ENCODE results near the gene PPP1R13L.
"Not testable (repeated sequence)": the region's sequence is repeated elsewhere in the genome, so short reads cannot be mapped to it uniquely, and the experiment has no call there.

PPP1R13L gene

GRCh38 chr19:45404557-45405434 is at the start of gene PPP1R13L:
Gene PPP1R13L (minus strand): TSS chr19:45405069. CDS start chr19:45398318, 6,751 bp downstream.
- no peak for DNase-seq (ENCODE audit: low read depth in 2 of 2)

GRCh38 chr19:45451850-45452387 is 47.0 kb upstream of the PPP1R13L start:
- DNase-seq (ENCODE audit: low read depth in 2 of 2) = no peak

GRCh38 chr19:45451131-45451849 is 46.4 kb upstream of the PPP1R13L start:
- peak; percentile 42 to 43 for DNase-seq (ENCODE audit: low read depth in 2 of 2)

GRCh38 chr19:45450012-45450333 is 45.1 kb upstream of the PPP1R13L start:
- DNase-seq (ENCODE audit: low read depth in 2 of 2) = no peak

DNA sequence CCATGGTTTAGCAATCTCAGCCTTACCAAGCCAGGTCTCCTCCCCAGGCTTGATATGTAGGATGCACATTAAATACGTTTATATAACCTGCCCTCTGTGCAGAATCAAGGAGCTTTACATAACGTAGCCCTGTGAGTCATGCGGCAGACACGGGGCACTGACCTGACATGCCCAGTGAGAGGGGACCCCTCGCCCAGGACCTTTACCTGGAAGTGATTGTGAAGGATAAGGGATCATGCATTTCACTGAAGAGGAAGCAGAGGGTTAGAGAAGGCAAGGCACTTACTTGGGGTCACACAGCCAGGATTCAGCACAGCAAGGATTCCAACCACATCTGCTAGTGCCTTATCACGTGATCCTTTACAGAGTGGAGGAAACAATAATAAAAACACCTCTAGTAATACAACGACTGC is 44.0 kb upstream of the PPP1R13L start:
- no peak for DNase-seq (ENCODE audit: low read depth in 2 of 2)

GRCh38 chr19:45448425-45448756 is 43.5 kb upstream of the PPP1R13L start:
- DNase-seq (ENCODE audit: low read depth in 2 of 2) = no peak

DNA sequence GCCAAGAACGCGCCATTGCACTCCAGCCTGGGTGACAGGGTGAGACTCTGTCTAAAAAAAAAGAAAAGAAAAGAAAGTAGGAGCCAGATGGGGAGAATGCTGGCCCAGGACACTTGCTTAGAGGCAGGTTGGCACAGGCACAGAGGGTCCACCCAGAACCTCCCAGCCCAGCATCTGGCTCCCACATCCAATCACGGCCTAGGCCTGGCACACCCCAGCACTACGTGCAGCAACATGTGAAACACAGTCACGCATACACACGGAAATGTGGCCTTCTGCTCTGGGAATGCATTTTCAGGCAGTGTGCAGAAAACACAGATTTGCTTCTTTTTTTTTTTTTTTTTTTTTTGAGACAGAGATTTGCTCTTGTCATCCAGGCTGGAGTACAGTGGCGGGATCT is 42.1 kb upstream of the PPP1R13L start:
- DNase-seq (ENCODE audit: low read depth in 2 of 2) = no peak

DNA sequence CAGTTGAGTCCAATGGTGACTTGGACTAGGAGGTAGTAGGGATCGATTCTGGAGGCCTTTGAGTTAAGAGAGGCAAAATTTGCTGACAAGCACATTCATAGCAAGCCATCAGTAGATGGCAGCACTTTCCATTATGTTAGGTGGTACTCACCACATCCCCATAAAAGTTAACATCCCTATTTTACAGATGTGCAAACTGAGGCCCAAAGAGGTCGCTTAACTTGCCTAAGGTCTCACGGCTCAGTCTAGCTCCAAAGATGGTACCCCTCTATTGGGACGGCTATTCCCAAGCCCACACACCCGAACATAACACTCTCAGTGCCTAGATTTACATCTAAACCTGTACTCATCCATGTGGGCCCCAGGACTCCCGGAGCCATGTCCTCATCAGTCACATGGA is 41.4 kb upstream of the PPP1R13L start:
- no peak for DNase-seq (ENCODE audit: low read depth in 2 of 2)

- DNase-seq (ENCODE audit: low read depth in 2 of 2) = no peak
These were observed 40.3 kb upstream of the PPP1R13L start for GRCh38 chr19:45445139-45445538.

DNA sequence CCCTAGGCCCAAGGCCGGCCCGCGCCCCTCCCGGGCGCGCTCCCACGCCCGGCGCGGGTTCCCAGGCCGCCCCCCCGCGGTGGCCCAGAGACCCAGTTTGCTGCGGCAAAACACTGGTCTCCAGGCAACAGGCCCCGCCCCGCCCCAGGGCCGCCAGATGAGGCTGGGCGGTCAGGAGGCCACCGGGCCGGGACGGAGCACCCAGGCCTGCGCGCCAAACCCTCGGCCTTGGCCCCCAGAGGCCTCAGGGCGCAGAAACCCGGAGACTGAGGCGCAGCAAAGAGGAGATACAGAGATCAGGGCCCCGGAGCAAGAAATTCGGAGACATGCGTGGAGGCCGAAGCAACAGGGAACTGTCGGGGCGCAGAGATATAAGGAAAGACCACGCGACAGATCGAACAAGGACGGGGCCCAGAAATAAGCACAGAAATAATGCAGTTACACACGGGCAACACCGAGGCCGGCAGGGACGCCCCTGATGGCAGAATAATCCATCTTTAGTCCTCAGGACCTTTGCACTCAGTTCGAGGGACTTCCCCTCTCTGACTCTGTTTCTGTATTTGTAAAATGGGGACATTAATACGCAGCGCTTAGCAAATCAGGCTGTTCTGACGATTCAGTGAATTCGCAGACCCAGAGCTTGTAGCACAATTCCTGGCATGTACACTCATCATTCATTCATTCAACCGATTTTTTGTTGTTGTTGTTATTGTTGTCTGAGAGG is 39.6 kb upstream of the PPP1R13L start:
- peak; percentile 56 to 79 for DNase-seq (ENCODE audit: low read depth in 2 of 2)

DNA sequence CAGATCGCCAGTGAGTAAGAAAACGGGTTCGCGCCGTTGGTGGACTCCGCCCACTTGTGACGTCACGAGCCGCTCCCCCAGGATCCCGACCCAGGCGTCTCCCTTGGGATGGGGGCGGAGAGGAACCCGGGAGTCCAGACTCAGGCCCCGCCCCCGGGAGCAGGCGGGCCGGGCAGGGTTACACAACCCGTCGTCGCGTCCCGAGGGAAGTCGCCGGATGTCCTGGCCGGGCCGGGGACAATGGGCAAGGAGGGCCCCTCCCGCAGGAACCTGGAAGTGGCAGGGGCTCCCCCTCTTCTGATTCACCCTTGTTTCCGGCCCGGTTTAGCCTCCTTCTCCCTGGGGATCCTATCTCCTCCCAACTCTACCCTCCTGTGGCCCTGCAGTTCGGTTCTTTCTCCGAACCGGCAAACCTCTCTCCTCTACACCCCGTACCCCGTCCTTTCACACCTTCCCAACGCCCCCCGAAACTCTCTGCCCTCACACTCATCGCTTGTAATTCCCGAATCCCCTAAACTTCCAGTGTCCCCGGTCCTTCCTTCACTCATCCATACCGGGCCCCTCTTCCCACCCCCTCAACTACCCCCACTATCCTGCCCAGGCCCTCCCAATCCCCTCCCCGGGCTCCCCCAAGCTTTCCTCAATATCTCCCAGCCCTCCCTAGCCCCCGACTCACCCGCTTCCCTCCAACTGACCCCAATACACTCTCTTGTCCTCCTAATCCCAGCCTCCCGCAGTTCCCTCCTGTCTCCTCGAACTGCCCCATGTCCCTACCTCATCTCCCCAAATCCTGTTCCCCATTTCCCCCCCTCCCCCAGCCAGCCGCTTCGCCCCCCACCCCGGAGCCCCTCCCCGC is 38.8 kb upstream of the PPP1R13L start:
- peak in 1 of 2 donors; percentile 50 for DNase-seq (ENCODE audit: low read depth in 2 of 2)

DNA sequence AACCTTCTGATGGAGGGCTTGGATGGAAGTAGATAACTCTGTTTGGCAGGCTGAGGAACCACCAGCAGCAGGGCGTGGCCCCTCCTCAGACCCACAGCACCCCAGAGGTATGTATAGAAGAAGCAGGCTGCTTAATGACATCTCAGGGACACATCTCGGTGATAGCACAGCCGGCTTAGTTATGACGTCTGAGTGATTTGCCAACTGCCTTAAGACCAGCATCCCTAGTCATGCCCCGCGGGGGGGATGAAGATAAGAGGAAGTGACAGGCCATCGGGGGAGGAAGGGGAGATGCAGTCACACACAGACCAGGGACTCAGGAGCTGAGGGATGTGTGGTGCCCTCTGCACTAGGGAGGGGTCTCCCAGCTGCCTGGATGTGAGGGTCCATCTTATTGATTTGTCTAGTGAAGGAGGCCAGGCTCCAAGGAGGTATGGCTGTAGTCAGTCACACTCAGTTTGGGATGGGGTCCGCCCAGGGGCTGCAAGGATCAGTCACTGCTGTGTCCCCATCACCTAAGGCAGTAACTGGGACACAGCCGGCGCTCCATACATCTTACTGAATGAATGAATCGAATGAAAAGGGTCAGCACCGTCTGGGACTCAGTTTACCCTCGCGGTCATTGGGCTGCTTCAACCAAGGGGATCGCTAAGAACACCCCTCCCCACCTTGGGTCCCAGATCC is 38.1 kb upstream of the PPP1R13L start:
- peak in 1 of 2 donors; percentile 37 for DNase-seq (ENCODE audit: low read depth in 2 of 2)

- DNase-seq (ENCODE audit: low read depth in 2 of 2) = no peak
These were observed 37.5 kb upstream of the PPP1R13L start for GRCh38 chr19:45442408-45442777.

DNA sequence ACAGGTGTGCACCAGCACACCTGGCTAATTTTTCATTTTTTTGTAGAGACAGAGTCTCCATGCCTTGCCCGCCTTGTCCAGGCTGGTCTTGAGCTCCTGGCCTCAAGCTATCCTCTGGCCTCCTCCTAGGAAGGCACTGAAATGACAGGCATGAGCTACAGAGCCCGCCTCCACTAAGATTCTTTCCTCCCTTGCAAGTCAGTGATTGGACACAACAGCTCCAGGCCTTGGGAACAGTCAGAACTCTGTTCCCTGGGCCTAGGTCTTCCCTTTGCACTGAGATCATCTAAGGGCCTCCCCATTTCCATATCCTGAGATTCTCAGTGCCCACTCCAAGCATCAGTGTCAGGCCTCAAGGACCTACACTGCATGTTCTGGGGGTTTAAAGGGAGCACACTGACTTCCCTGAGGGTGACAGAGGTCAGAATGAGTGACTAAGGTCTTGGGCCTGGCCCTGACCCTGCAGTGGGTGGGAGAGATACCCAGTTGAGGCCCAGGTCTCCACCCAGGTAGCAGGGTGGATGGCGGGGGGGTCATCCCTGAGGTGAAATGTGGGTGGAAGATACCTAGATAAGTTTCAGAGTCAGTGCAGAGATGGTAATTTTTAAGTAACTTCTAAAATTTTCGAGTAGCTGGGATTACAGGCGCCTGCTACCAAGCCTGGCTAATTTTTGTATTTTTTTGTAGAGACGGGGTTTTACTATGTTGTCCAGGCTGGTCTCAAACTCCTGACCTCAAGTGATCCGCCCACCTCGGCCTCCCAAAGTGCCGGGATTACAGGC is 36.2 kb upstream of the PPP1R13L start:
- no peak for DNase-seq (ENCODE audit: low read depth in 2 of 2)

- DNase-seq (ENCODE audit: low read depth in 2 of 2) = no peak
These were observed 35.4 kb upstream of the PPP1R13L start for GRCh38 chr19:45440259-45440638.

- DNase-seq (ENCODE audit: low read depth in 2 of 2) = peak; percentile 72 to 85
These were observed 34.8 kb upstream of the PPP1R13L start for GRCh38 chr19:45439569-45440258.

GRCh38 chr19:45439190-45439568 is 34.3 kb upstream of the PPP1R13L start:
- DNase-seq (ENCODE audit: low read depth in 2 of 2) = no peak

GRCh38 chr19:45437328-45437727 is 32.5 kb upstream of the PPP1R13L start:
- DNase-seq (ENCODE audit: low read depth in 2 of 2) = no peak

- DNase-seq (ENCODE audit: low read depth in 2 of 2) = not testable (repeated sequence)
These were observed 27.7 kb upstream of the PPP1R13L start for GRCh38 chr19:45432543-45432942.

Measured in stimulated activated CD8-positive, alpha-beta memory T cell treated with anti-CD3 and anti-CD28 coated beads, Interleukin-7, amount 100 ng/mL, for 4 hours (primary cell).